Fibroblast of lung (primary cell): ENCODE results near the gene VAV2. TPM values are rescaled to one million over a fixed set of nuclear protein-coding genes. Genes with fewer than 3 reads are reported as not detected.

Source experiments
- DNase-seq, 2 donors: peaks; one replicate each; pipeline versions ENCODE4 v3.0.0 to v3.0.0-alpha.2; 2010; ENCODE audit warnings: low read depth in 2 of 2
- H2AFZ ChIP-seq: 2 replicates; pipeline ENCODE4 v1.5.1; 2012; ENCODE audit warnings: low read length, control low read depth, inconsistent platforms
- H3K27ac ChIP-seq: 2 replicates; pipeline ENCODE4 v1.5.1; 2011; ENCODE audit warnings: low read length, control low read depth; ENCODE audit not compliant: insufficient read depth
- H3K27me3 ChIP-seq: 2 replicates; pipeline ENCODE4 v1.5.1; 2011; ENCODE audit warnings: mild to moderate bottlenecking, low read length; ENCODE audit not compliant: control insufficient read depth, insufficient read depth
- H3K36me3 ChIP-seq: 2 replicates; pipeline ENCODE4 v1.5.1; 2011; ENCODE audit warnings: low read length; ENCODE audit not compliant: control insufficient read depth, insufficient read depth
- H3K4me1 ChIP-seq: 2 replicates; pipeline ENCODE4 v1.5.1; 2011; ENCODE audit warnings: low read length; ENCODE audit not compliant: control insufficient read depth, insufficient read depth; ENCODE audit errors: extremely low read depth
- H3K4me2 ChIP-seq: 2 replicates; pipeline ENCODE4 v1.5.1; 2011; ENCODE audit warnings: low read length, control low read depth; ENCODE audit not compliant: insufficient read depth; ENCODE audit errors: extremely low read depth
- H3K4me3 ChIP-seq, 4 experiments: fragments of 200-600 bp in 1 of 4; sonication (generic) in 1 of 4; replicated peaks in 1 of 4; 2 replicates each; pipeline ENCODE4 v1.5.1; 2011 to 2016; ENCODE audit warnings: low read length in 4 of 4, low read depth in 3 of 4, mild to moderate bottlenecking in 3 of 4, control low read depth in 2 of 4, inconsistent platforms in 1 of 4, mixed read lengths in 1 of 4; ENCODE audit not compliant: insufficient read depth in 1 of 4; ENCODE audit errors: control extremely low read depth in 1 of 4
- H3K79me2 ChIP-seq: 2 replicates; pipeline ENCODE4 v1.5.1; 2012; ENCODE audit warnings: mild to moderate bottlenecking, low read length, inconsistent platforms; ENCODE audit not compliant: control insufficient read depth, insufficient read depth
- H3K9ac ChIP-seq: 2 replicates; pipeline ENCODE4 v1.5.1; 2011; ENCODE audit warnings: mild to moderate bottlenecking, low read length, control low read depth; ENCODE audit not compliant: insufficient read depth
- H3K9me3 ChIP-seq: 2 replicates; pipeline ENCODE4 v1.5.1; 2012; ENCODE audit warnings: low read depth, low read length; ENCODE audit not compliant: control insufficient read depth, insufficient read depth
- H4K20me1 ChIP-seq: 2 replicates; pipeline ENCODE4 v1.5.1; 2011; ENCODE audit warnings: low read length; ENCODE audit not compliant: control insufficient read depth, insufficient read depth; ENCODE audit errors: extremely low read depth
- CTCF ChIP-seq, 2 donors: IDR thresholded peaks in 1 of 2; conservative IDR thresholded peaks in 1 of 2; 1 replicate in 1 of 2; 2 replicates in 1 of 2; pipeline ENCODE4 v1.5.1; 2011 to 2012; ENCODE audit warnings: low read length in 2 of 2, control low read depth in 1 of 2, inconsistent platforms in 1 of 2, low read depth in 1 of 2, mild to moderate bottlenecking in 1 of 2
- EZH2 ChIP-seq: IDR thresholded peaks from 2 replicates; pipeline ENCODE4 v1.5.1; 2012; ENCODE audit warnings: low read length, control low read depth, mild to moderate bottlenecking; ENCODE audit errors: missing control alignments
- polyA plus RNA-seq, 2 donors: library from polyadenylated mRNA; depleted of rRNA in 1 of 2; stranded (reverse) in 1 of 2; unstranded in 1 of 2; fragments of >200 nt; gene quantifications; 2 replicates each; pipeline ENCODE4 v1.2.1, GENCODE V29; 2011 to 2012; ENCODE audit warnings: missing spikeins in 1 of 2
- total RNA-seq: library from RNA; depleted of rRNA; stranded (reverse); fragments of >200 nt; gene quantifications from 2 replicates; pipeline ENCODE4 v1.2.1, GENCODE V29; 2014

VAV2 gene
- total and polyA plus RNA-seq, 2 donors (not counting 1 experiment from before 2014, with no cell fraction given): 13.7 to 17.7 TPM

DNA sequence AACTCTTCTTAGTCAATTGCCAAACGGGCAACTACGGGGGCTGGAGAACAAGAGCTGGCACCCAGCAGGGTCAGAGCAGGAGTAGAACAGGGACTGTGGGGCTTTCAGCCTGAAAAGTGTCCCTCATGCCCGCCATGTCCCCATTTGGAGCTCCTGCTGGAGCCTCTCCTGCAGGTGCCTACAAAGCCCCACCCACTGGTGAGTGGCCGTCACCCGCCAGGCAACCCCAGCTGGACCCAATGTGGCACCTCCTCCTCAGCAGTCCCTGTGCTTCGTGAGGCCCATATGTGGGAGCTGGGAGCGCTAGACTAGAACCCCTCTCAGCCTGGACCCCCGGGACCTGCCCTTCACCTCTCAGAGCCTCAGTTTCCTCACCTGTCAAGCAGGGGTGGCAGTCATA, 40.9 kb downstream of the VAV2 start:
- Histone ChIP-seq H3K79me2 (peaks cover 41% of the 10 kb centered on the region), H3K27ac (peak overlapping the region; percentile 46), H3K9ac (peak overlapping the region; percentile 7), H2AFZ (no peak overlapping the region), H3K27me3 (no peaks in the 10 kb centered on the region), H3K9me3 (no peaks in the 10 kb centered on the region), H3K36me3 (no peaks in the 10 kb centered on the region), H3K4me3 (no peak overlapping the region), H3K4me2 (peak overlapping the region; percentile 72), H4K20me1 (no peaks in the 10 kb centered on the region), H3K4me1 (peaks cover 15% of the 10 kb centered on the region)
- no peak for DNase-seq
- TF ChIP-seq CTCF (conservative IDR thresholded peaks at IDR 0.05 in 1 of 2, IDR thresholded peaks at IDR 0.05 in 1 of 2; ENCODE audit: low read depth in 1 of 2, low read length in 2 of 2): no peak
- no peak for TF ChIP-seq EZH2

DNA sequence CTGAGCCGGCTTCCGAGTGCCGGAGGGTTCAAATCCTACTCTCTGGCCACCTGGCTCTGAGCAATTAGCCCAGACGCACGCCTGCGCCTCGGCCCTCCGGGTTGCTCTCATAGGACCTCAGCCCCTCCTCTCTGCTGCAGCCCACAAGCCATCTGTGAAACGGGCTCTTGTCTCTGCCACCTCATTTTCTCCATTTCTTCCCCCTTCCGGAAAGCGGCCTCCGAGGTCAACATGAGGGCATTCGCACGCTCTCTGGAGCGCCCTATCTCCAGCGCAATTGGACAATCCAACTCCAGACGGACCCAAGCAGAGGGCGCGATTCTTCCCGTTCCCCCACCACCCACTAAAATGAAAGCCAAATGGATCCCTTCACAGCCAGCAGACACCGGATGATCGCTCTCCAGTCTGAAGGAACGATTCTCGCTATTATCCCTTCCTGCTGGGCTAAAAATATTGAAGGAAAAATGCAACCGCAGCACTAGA, 41.5 kb downstream of the VAV2 start:
- Histone ChIP-seq H2AFZ (no peak overlapping the region), H3K27ac (peak overlapping the region; percentile 46), H4K20me1 (no peaks in the 10 kb centered on the region)

DNA sequence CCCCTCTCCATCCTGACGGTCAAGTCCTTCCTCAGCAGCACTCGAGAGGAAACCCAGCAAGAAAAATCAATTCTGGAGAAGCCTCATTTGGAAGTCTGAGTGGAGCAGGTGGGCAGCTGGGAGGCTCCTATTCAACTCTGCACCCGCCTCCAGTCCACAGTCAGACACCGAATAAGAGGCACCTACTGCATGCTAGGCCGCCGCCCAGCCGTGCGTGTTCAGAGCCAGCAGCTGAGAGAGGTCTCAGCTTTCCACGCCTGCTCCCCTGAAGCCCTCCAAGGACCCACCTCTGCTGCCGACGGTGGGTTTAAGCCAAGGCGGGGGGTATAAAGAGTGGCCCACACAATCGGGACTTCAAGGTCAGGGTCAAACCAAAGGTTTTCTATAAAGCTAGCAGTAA, 41.9 kb downstream of the VAV2 start:
- Histone ChIP-seq H3K27ac (no peak overlapping the region), H3K4me3 (no peak overlapping the region), H3K4me2 (no peak overlapping the region), H3K79me2 (peaks cover 38% of the 10 kb centered on the region), H3K27me3 (no peaks in the 10 kb centered on the region), H3K9ac (no peak overlapping the region), H3K9me3 (no peaks in the 10 kb centered on the region), H4K20me1 (no peaks in the 10 kb centered on the region), H2AFZ (no peak overlapping the region), H3K36me3 (no peaks in the 10 kb centered on the region), H3K4me1 (peaks cover 9% of the 10 kb centered on the region)
- no peak for TF ChIP-seq EZH2
- TF ChIP-seq CTCF (conservative IDR thresholded peaks at IDR 0.05 in 1 of 2, IDR thresholded peaks at IDR 0.05 in 1 of 2; ENCODE audit: low read depth in 1 of 2, low read length in 2 of 2): no peak
- DNase-seq: no peak

More for the DNA sequence above, 41.5 kb downstream of the VAV2 start:
- DNase-seq: peak; percentile 41 to 70
- no peak overlapping the region for H3K9ac ChIP-seq
- peak overlapping the region in 1 of 4 experiments; percentile 13 for H3K4me3 ChIP-seq
- H3K9me3 ChIP-seq: no peaks in the 10 kb centered on the region
- TF ChIP-seq EZH2 (no peak), CTCF (conservative IDR thresholded peaks at IDR 0.05 in 1 of 2, IDR thresholded peaks at IDR 0.05 in 1 of 2; ENCODE audit: low read depth in 1 of 2, low read length in 2 of 2) (no peak)
- H3K79me2 ChIP-seq: peaks cover 37% of the 10 kb centered on the region
- H3K4me1 ChIP-seq: peaks cover 9% of the 10 kb centered on the region
- H3K4me2 ChIP-seq: peak overlapping the region; percentile 72
- no peaks in the 10 kb centered on the region for H3K27me3 ChIP-seq
- H3K36me3 ChIP-seq: no peaks in the 10 kb centered on the region
